ENCODE measurements around the gene HAPLN3.

The HAPLN3 gene

DNA sequence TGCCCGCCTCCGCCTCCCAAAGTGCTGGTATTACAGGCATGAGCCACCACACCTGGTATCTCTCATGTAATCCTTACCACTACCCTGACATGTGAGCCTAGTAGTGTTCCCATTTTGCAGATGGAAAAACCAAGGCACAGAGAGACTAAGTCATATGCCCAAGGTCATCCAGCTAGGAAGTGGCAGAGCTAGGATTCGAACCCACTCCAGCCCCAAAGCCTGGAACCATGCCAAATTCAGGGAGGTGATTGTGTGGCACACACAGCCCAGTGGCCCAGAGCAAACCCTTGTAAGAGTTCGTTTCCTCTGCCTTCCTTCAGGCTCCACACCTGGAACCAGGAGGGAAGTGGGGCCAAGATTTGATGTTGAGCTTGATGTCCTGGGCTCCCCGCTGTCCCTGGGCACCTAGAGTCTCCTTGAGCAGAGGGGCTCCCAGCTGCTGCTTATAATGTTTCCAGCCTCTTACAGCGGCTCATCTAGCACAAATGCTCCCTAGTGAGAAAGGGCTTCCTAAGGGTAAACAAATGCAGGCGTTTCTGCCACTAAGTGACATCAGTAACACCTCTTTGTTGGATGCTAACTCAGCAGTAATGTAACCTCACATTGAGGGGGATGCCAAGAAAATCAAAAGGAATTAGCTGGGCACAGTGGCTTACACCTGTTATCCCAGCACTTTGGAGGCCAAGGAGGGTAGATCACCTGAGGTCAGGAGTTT lies 3.6 kb downstream of the HAPLN3 start:
- no peak for DNase-seq

DNA sequence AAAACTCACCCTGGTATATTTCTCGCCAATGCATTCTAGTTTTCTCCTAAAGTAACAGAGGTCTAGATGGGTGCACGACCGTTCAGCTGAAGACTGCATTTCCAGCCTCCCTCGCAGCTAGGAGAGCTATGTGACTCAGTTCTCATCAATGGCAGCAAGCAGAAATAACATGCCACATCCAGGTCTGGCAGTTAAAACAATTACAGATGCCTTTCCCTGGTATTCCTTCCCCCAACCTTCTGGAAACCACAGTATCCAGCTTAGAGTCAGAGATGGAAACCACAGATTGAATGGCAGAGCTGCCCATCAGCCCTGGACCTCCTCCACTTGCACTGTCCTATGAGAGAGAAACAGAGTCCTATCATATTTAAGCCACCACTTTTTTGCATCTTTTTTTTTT lies 4.8 kb downstream of the HAPLN3 start:
- DNase-seq, result no peak

DNA sequence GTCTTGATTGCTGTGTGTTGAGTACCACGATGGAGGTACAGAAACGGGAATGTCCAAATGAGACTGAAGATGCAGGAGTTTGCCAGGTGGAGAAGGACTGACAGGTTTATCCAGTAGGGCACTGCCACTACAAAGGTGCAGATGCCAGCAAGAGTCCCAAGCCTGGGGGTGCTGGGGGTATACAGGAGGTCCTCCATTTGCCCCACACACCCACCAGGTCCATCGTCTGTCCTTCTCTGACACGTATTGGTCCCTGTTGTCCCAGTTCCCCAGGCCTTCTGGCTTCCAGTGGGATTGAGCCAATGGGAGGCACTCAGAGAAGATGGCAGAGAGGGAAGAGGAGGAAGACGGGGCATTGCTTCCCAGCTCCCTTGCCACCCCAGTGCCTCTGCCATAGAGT lies 6.6 kb downstream of the HAPLN3 start:
- no peak for DNase-seq

DNA sequence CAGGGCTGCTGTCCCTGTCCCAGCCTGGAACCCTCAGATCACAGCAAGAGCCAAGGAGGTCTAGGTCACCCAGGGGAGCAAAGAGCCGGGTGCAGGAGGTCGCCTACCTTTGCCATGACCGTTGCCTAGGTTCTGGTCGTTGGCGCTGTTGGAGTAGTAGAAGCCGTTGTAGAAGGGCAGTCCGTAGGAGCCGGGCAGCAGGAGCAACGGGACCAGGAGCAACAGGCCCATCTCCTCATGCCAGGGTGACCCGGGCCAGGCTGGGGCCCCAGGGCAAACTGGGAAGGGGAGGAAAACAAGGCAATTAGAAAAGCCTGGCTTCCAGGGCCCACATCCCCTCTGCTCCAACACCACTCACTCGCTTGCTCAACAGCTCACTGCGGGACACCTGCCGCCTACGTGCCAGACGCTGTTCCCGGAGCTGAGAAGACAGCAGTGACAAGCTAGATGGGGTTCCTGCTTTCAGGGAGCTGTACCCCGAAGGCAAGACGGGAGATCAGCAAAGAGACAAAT lies 8.2 kb downstream of the HAPLN3 start:
- no peak for DNase-seq

DNA sequence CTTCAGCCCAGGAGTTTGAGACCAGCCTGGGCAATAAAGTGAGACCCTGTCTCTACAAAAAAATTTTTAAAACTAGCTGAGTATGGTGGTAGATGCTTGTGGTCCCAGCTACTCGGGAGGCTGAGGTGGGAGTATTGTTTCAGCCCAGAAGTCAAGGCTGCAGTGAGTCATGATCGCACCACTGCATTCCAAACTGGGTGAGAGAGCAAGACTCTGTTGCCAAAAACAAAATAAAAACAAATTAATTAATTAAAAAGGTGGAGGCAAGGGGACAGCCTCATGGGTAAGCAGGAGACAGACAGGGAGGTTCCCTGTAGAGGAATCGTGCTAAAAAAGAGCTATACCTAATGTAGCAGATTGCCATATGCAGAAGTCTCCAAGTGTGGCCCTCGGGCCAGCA lies 12.6 kb downstream of the HAPLN3 start:
- DNase-seq, result no peak

DNA sequence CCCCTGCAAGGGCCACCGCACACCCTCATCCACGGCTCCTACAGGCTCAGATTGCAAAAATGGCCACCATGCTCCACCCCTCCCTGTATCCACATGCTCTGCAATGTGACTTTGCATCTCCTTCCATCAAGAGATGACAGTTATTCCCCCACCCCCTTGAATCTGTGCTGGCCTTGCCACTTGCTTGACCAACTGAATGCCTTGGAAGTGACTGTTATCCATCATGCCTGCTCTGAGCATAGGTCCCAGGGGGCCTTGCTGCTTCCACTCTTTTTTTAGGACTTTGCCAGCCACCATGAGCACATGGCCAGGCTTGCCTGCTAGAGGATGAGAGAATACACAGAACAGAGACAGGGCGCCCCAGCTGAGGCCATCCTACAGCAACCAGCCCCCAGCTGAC lies 13.6 kb downstream of the HAPLN3 start:
- DNase-seq, result no peak

DNA sequence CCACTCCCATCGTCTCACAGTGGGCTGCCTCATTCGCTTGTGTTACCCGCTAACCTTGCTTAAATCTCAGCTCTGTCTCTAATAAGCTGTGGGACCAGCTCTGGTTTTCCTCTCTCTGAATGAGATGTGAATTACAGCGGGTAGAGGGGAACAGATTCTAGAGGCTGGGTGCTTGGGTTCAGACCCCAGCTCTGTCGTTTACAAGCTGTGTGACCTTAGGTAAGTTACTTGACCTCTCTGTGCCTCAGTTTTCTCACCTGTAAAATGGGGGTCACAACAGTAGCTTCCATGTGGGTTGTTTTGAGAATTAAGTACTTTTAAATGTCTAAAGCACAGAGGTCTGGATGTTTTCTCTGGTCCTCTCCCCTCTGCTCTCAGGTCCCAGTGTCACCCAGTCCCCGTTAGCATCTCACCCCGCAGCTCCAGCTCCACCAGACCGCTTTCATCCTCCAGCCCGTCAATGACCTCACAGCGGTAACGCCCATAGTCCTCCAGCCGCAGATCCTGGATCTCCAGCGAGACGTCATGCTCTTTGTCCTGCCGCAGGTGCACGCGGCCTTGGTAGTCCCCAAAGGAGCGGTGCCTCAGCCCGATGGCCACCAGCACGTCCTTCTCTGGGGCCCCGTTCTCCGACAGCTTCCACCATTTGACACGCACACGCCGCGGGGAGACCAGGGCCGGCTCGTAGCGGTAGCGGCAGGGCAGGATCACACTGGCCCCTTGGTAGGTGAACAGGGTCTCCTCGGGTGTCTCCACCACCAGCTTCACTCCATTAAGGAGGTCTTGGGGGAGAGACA lies 14.2 kb downstream of the HAPLN3 start:
- no peak for DNase-seq

DNA sequence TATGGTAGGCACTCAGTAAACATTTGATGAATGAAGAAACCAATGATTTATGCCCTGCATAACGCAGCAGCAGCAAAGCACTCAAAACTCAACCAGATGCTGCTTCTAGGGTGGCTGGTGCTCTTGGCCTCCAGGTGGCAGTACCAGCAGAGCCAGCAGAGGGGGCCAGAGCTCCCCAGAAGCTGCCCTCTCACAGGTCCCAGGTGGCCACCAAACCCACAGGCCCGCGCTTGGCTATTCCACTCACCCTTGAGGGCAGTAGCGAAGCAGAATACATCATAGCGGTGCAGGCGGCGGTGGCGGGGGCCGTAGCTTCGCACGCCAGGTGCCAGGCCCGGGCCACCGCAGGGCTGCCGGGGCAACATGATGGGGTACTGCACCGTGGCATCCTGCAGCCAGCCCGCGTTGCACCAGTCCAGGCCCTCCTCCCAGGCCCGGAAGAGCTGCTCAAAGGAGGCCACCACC lies 16.6 kb downstream of the HAPLN3 start:
- peak; percentile 37 for DNase-seq

DNA sequence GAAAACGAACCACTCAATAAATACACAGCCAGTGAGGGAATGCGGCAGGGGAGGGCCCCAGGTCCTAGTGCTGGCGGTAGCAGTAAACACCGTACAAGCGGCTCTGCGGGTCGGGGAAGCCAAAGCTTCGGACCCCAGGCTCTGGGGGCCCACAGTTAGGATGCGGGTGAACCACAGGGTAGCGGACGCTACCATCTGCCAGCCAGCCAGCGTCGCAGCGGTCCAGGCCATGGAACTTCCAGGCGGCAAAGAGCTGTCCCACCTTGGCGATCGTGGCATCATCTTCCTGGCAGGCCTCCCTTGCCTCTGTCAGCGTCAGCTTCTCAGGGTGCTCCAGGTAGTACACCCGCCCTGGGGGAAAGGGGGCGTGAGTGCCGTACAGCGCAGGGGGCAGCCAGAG lies 17.4 kb downstream of the HAPLN3 start:
- DNase-seq, result no peak

DNA sequence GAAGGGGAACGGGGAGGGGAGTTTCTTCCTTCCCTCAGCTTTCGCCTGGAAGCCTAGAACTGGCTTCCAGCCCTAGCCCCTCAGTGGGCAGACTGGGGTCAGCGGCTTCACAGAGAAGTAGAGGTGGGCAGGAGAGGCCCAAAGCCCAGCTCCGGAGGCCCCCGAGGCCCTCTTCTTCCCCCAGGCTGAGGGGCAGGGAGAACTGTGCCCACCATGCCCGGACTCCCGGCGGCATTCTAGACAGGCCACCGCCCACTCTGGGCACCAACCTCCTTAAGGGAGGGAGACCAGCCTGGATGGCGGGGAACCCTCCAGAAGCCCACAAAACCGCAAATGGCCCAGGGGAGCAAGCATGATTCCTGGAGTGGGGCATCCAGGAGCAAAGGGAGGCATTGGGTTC lies 17.9 kb downstream of the HAPLN3 start:
- no peak for DNase-seq

DNA sequence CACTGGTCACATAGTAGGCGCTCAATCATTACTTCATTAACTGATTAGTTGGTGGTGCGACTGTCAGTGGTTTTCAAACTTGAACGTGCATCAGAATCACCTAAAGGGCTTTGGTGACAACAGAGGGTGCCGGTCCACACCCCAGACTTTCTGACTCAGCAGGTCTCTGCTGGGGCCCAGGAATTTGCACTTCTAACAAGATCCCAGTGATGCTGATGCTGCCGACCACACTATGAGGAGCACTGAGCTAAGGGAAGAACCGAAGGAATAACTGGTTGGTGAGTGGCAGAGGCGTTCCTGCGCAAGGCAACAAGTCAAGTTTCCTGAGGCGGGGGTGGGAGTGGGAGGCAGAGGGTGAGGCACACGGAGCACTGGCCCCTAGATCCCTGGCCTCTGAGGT lies 18.8 kb downstream of the HAPLN3 start:
- no peak for DNase-seq

DNA sequence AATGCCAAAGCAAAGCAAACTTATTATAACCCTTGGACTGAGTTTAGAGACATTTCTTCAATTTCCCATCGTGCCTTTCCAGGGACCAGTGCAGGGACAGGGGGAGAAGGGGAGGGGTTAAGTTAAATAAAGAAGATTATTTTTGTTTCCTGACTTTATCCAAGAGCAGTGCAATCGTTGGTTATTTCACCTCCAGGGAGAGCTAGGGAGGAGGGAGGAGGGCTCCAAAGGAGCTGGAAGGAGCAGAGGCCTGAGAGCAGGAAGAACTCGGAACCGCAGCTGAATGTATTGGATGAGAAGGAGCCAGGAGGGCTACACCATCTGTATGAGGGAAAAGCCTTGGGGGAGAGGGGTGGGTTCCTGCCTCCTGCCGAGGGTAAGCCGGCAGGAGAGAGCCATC lies 20.7 kb downstream of the HAPLN3 start:
- DNase-seq, result no peak

DNA sequence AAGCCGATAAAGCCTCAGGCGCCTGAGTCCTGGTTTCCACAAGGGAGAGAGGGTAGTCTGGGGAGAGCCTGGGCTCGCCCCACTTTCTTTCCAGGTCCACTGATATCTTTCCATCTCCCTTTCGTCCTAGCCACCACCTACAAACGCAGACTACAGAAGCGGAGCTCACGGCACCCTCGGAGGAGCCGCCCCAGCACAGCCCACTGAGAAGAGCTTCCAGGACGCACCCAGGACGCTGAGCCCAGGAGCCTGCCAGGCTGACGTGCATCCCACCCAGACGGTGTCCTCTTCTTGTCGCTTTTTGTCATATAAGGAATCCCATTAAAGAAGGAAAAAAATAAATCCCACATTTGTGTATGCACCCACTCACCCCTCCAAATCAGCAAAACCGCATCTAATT lies 21.1 kb downstream of the HAPLN3 start:
- no peak for DNase-seq

DNA sequence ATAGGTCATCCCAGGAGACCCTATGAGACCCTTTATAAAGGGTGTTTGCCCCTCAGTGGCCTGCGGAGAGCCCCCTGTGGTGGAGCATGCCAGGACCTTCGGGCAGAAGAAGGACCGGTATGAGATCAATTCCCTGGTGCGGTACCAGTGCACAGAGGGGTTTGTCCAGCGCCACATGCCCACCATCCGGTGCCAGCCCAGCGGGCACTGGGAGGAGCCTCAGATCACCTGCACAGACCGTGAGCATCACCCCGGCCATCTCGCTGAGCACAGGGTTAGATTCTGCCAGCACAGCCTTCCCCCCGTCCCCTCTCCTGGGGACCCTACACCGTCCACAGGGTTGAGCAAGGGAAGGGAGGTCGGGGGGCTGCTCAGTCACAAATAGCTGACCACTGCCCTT lies 21.6 kb downstream of the HAPLN3 start:
- DNase-seq, result no peak

DNA sequence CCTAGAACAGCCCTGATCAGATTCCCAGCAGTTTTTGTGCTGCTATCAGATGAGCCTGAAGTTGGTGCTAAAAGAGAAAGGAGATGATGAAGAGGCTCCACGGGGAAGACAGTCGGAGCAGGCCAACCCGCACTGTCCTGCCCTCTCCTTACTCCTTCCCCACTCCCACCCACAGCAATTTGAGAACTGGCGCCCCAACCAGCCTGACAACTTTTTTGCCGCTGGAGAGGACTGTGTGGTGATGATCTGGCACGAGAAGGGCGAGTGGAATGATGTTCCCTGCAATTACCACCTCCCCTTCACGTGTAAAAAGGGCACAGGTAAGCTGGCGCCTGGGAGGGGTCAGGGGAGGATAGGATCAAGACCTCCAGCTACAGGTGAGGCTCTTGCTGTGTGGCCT lies 22.6 kb downstream of the HAPLN3 start:
- no peak for DNase-seq

DNA sequence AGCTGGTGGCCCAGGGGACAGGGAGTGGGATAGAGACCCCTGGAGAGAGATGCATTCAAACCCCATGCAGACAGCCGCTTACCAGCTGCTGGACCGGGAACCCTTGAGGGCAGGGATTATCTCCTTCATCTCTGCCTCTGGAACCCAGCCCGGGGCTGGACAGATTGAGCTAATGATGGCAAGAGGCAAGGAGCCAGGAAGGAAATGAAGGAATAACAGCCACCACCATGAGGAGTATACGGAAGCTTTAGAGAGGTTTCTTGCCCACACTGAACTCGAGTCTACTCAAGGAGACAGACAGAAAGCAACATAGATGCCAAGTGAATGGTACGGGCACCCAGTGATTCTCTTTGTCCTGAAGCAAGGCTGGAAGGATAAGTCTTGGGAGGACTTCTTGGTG lies 23.2 kb downstream of the HAPLN3 start:
- no peak for DNase-seq

DNA sequence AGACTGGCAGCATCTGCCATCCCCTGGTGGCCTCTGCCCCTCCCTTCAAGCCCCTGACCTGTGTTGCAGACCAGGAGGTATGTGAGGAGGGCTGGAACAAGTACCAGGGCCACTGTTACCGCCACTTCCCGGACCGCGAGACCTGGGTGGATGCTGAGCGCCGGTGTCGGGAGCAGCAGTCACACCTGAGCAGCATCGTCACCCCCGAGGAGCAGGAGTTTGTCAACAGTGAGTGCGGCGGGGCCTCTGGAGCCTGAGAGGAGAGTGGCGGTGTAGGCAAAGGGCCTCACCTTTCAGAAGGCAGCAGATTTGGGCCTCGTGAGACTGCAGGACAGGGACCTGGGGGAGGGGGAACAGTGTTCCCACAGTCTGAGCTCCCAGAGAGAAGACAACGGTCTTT lies 24.0 kb downstream of the HAPLN3 start:
- no peak for DNase-seq

DNA sequence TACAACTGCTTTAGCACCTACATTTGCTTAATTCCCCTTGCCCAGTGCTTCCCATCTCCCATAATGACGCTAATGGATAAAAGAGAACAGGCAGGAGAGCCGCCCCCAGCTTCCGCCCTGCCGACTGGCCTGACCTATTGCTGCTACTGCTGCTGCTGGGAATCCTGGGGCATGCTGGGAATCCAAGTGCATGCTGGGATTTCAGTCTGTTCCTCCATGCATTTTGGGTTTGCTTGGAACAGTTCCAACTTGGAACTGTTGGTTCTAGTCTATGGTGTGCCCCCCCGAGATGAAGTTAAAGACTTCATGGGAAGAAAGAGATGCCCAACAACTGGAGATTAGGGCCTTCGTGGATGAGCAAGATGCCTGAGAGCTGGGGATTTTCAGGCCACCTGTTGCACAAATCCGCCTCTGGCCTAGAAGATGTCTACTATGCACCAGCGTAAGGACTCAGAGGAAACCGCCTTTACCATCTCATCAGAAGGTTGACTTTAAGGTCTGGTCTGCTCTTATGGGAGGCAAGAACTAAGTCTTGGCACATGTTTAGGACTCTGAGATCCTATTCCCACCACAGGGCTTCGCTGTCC lies 29.0 kb downstream of the HAPLN3 start:
- DNase-seq, result no peak

DNA sequence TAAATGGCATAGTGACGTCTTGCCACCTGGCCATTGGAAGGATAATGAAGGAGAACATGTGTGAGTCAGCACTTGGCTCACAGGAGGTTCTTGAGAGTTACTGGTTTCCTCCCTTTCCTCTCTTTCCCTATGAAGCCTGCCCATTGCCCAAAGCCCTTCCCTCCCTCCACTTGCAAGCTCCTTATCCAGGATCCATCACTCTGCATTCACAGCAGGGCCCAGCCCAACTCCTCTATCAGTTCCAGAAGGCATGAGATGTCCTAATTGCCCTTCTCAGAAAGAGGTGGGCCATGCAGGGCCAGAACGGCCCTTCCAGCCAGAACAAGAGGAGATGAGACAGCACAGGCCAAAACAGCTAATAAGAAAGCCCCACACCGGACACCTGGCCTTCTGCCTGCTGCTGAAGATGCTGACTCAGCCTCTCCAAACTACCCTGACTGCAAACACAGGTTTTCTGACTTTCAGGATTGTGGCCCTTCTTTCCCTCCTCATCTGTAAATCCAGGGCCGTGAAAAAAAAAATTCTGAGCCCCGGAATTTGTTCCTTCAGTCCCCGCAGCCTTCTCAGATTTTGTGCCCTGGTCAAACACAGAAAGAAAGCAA lies 29.7 kb downstream of the HAPLN3 start:
- DNase-seq, result no peak

DNA sequence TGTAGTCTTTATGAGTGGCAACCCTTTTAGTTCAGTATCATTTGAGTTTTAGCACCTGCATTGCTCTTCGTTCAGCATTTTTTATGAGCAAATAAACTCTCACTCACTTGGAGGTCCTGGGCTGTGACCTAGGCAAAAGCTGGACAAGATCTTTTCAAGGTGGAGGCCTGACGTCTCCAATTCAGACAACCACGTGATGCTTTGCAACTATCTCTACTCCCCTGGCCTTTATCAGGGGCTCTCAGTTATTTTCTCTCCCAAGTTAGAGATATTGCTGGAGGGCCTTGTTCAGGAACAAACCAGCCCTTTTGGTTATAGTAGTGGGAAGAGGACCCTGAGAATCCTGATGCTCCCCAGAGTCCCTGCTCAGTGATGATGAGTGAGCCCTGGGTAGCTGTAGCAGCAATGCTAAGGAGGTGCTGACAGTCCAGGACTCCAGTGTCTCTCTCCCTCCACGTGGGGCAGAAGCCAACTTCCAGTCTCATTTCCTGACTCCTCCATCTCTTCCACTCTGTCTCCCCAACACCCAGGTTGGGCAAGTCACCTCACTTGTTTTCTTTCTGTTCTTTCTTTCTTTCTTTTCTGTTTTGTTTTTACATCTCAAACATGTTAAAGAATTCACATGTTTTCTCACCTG lies 30.4 kb downstream of the HAPLN3 start:
- DNase-seq, result no peak

DNA sequence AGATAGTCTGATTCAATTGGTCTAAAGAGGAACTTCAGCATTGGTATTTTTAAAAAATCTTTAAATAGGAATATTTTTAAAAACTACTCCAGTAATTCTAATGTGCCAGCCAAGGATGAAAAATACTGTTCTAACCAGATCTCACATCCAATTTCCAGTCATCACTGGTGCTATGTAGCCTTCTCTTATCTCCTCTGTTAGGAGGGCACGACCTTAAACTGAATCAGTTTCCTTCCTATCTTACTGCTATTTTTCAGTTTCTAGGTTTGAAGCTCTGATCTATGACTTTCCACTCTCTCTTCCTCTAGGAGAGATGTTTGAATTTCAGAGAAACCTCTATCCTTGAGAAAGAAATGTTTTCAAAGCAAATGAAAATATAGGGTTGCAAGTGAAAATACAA lies 31.9 kb downstream of the HAPLN3 start:
- DNase-seq, result no peak

DNA sequence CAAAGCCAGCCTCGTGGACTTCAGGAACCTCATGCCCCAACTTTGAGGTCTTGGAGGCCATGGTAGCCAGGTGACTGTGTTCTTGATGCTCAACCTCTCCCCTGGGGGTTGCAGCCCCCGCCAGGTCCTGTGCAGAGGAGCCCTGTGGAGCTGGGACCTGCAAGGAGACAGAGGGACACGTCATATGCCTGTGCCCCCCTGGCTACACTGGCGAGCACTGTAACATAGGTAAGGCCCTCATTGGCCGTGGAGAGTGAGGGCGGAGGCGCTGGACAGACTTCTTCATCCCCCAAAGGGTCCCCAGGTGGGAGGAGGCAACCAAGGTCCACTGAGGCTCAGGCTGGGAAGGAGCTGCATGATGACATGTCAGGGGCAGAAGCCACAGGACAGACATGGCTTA lies 35.1 kb downstream of the HAPLN3 start:
- DNase-seq, result no peak

DNA sequence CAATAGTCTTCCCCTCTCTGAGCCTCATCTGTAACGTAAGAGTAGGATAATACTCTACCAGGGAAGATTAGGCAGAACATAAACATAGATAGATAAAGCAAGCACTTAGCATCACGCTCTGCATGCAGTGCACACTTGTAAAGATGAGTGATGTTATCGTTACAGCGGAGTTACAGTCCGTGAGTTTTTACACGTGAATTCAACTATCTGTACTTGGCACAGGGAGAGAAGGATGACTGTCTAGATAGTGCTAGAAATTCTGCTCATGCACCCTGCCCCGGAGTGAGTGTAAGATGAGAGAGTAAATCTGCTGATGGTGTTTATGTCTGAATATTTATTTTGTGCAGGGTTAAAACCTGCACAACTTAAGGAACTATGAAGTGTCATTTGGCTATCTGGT lies 35.8 kb downstream of the HAPLN3 start:
- no peak for DNase-seq
